Heart left ventricle (tissue), 13 donors: Measurements from ENCODE around the gene DHRS3.

ENCODE experiments used
- POLR2A ChIP-seq, 2 donors: fragments of 450-650 bp; IDR thresholded peaks; one replicate each; pipeline ENCODE4 v1.6.1; 2017; ENCODE audit warnings: antibody characterized with exemption in 2 of 2, mild to moderate bottlenecking in 2 of 2, moderate library complexity in 2 of 2
- TF ChIP-seq, protein P1 (sequence below), 12 donors: fragments of 200-600 bp; sonication (generic) in 4 of 12; IDR thresholded peaks; one replicate each; pipeline versions ENCODE4 v1.5.0 to v1.8.0; 2018 to 2022; ENCODE audit warnings: antibody characterized with exemption in 12 of 12, mild to moderate bottlenecking in 5 of 12
- donor health status: ischemic (EF 13 %, LVEDD 7.1; RV severe dilation, severe dysfunction).
- donor health status: DM: no; HTN: yes; CAD: no.
- donor health status: DM: no; HTN: no; CAD: no.
- donor health status: ischemic (EF 25% LVEDD 6.9; RV normal size, moderate dysfunction).
- donor health status: ischemic (EF 25% LVEDD 5.7; RV mildly dilated, moderate dysfunction).
- donor health status: ischemic (EF 35%, LVEDD 5.7; RV mildly dilated, moderate dysfunction).
- donor health status: nonischemic (EF 11% LVEDD 7.7; RV severe dilation, severe dysfunction).
- donor health status: DM: yes; HTN: yes; CAD: no.
- donor health status: PGD.
- donor health status: ischemic (EF 29% LVEDD 5.4; RV normal size, mild dysfunction).
- donor health status: nonischemic (EF 23%, LVEDD 6.1; RV moderate dilation, normal function).

GRCh38 chr1:12544992-12545391 lies 73.0 kb downstream of the DHRS3 start:
- TF ChIP-seq, protein P1, sequence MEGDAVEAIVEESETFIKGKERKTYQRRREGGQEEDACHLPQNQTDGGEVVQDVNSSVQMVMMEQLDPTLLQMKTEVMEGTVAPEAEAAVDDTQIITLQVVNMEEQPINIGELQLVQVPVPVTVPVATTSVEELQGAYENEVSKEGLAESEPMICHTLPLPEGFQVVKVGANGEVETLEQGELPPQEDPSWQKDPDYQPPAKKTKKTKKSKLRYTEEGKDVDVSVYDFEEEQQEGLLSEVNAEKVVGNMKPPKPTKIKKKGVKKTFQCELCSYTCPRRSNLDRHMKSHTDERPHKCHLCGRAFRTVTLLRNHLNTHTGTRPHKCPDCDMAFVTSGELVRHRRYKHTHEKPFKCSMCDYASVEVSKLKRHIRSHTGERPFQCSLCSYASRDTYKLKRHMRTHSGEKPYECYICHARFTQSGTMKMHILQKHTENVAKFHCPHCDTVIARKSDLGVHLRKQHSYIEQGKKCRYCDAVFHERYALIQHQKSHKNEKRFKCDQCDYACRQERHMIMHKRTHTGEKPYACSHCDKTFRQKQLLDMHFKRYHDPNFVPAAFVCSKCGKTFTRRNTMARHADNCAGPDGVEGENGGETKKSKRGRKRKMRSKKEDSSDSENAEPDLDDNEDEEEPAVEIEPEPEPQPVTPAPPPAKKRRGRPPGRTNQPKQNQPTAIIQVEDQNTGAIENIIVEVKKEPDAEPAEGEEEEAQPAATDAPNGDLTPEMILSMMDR (IDR thresholded peaks at IDR 0.05): no peak
- no peak for TF ChIP-seq POLR2A (IDR thresholded peaks at IDR 0.05)
